H1 (cell line): ENCODE data around the gene USP36.

Source experiments
- CBX5 ChIP-seq: fragments of 300-800, 300-1000 bp; sonication (generic); IDR thresholded peaks from 2 replicates; pipeline ENCODE4 v1.7.1; 2016; ENCODE audit warnings: antibody characterized with exemption, low read length, low read depth
- CEBPB ChIP-seq: IDR thresholded peaks from 2 replicates; pipeline ENCODE4 v1.6.1; 2012; ENCODE audit warnings: low read depth, low read length
- EGR1 ChIP-seq: IDR thresholded peaks from 2 replicates; pipeline ENCODE4 v1.6.1; 2011; ENCODE audit warnings: low read depth, low read length, borderline replicate concordance
- EP300 ChIP-seq, 2 experiments: IDR thresholded peaks; 1 replicate in 1 of 2; 2 replicates in 1 of 2; pipeline ENCODE4 v1.6.1; 2011 to 2012; ENCODE audit warnings: low read depth in 2 of 2, low read length in 2 of 2, mild to moderate bottlenecking in 2 of 2, borderline replicate concordance in 1 of 2, inconsistent platforms in 1 of 2, moderate library complexity in 1 of 2
- EZH2 ChIP-seq: fragments of 200-600 bp; sonication (generic); IDR thresholded peaks from 2 replicates; pipeline ENCODE4 v1.7.1; 2012; ENCODE audit warnings: low read depth, mild to moderate bottlenecking, moderate library complexity, low read length, inconsistent platforms; ENCODE audit not compliant: severe bottlenecking
- NRF1 ChIP-seq: IDR thresholded peaks from 2 replicates; pipeline ENCODE4 v1.6.1; 2011; ENCODE audit warnings: mild to moderate bottlenecking, low read depth, low read length, improper control_type of control experiment
- POLR2A ChIP-seq, 2 experiments: IDR thresholded peaks; 1 replicate in 1 of 2; 2 replicates in 1 of 2; pipeline ENCODE4 v1.6.1; 2011; ENCODE audit warnings: low read depth in 2 of 2, low read length in 2 of 2, mild to moderate bottlenecking in 2 of 2; ENCODE audit errors: control extremely low read depth in 1 of 2
- POLR2AphosphoS5 ChIP-seq: IDR thresholded peaks from 2 replicates; pipeline ENCODE4 v1.6.1; 2011; ENCODE audit warnings: low read depth, low read length
- RAD21 ChIP-seq, 2 experiments: IDR thresholded peaks in 1 of 2; conservative IDR thresholded peaks in 1 of 2; 2 replicates each; pipeline ENCODE4 v1.6.1; 2011; ENCODE audit warnings: low read depth in 2 of 2, low read length in 2 of 2, improper control_type of control experiment in 1 of 2, inconsistent platforms in 1 of 2, mild to moderate bottlenecking in 1 of 2, moderate library complexity in 1 of 2
- SIN3A ChIP-seq, 2 experiments: IDR thresholded peaks in 1 of 2; conservative IDR thresholded peaks in 1 of 2; 2 replicates each; pipeline ENCODE4 v1.6.1; 2011 to 2012; ENCODE audit warnings: low read length in 2 of 2, improper control_type of control experiment in 1 of 2, low read depth in 1 of 2, mild to moderate bottlenecking in 1 of 2
- TAF1 ChIP-seq: IDR thresholded peaks from 2 replicates; pipeline ENCODE4 v1.6.1; 2011; ENCODE audit warnings: mild to moderate bottlenecking, low read depth, low read length
- TCF12 ChIP-seq: IDR thresholded peaks from 2 replicates; pipeline ENCODE4 v1.6.1; 2011; ENCODE audit warnings: low read depth, mild to moderate bottlenecking, low read length
- TF ChIP-seq, protein P1 (sequence below), 3 experiments: IDR thresholded peaks; 1 replicate in 2 of 3; 2 replicates in 1 of 3; pipeline versions ENCODE4 v1.5.1 to v1.6.1; 2011; ENCODE audit warnings: low read length in 3 of 3, mild to moderate bottlenecking in 3 of 3, inconsistent platforms in 2 of 3, low read depth in 1 of 3, moderate library complexity in 1 of 3; ENCODE audit not compliant: insufficient read depth in 1 of 3; ENCODE audit errors: control extremely low read depth in 1 of 3

- TF ChIP-seq POLR2A (IDR thresholded peaks at IDR 0.05; ENCODE audit: control extremely low read depth in 1 of 2, low read depth in 2 of 2, low read length in 2 of 2) (no peak), EZH2 (no peak), RAD21 (IDR thresholded peaks at IDR 0.05 in 1 of 2, conservative IDR thresholded peaks at IDR 0.05 in 1 of 2; ENCODE audit: low read depth in 2 of 2, low read length in 2 of 2) (no peak), CBX5 (no peak), SIN3A (conservative IDR thresholded peaks at IDR 0.05 in 1 of 2, IDR thresholded peaks at IDR 0.05 in 1 of 2; ENCODE audit: low read depth in 1 of 2, low read length in 2 of 2) (no peak), NRF1 (no peak), POLR2AphosphoS5 (no peak), EGR1 (no peak), TCF12 (no peak), TAF1 (no peak), EP300 (IDR thresholded peaks at IDR 0.05; ENCODE audit: borderline replicate concordance in 1 of 2, low read depth in 2 of 2, low read length in 2 of 2) (no peak), CEBPB (no peak)
- TF ChIP-seq, protein P1, sequence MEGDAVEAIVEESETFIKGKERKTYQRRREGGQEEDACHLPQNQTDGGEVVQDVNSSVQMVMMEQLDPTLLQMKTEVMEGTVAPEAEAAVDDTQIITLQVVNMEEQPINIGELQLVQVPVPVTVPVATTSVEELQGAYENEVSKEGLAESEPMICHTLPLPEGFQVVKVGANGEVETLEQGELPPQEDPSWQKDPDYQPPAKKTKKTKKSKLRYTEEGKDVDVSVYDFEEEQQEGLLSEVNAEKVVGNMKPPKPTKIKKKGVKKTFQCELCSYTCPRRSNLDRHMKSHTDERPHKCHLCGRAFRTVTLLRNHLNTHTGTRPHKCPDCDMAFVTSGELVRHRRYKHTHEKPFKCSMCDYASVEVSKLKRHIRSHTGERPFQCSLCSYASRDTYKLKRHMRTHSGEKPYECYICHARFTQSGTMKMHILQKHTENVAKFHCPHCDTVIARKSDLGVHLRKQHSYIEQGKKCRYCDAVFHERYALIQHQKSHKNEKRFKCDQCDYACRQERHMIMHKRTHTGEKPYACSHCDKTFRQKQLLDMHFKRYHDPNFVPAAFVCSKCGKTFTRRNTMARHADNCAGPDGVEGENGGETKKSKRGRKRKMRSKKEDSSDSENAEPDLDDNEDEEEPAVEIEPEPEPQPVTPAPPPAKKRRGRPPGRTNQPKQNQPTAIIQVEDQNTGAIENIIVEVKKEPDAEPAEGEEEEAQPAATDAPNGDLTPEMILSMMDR (IDR thresholded peaks at IDR 0.05; ENCODE audit: control extremely low read depth in 1 of 3, insufficient read depth in 1 of 3, low read depth in 1 of 3, low read length in 3 of 3): no peak
Measured at GRCh38 chr17:78791840-78792709, 48.5 kb downstream of the USP36 start.
